ENCODE data around the gene CEP131.
A peak's percentile ranks its signal among the peaks of the same experiment; 100 is the strongest.

The CEP131 gene

GRCh38 chr17:81222906-81223761 lies at the start of gene CEP131:
Gene CEP131 (minus strand): TSS chr17:81222965. CDS start chr17:81220056, 2,909 bp downstream.
- peak; percentile 61 for DNase-seq

GRCh38 chr17:81271226-81271625 lies 48.5 kb upstream of the CEP131 start:
- DNase-seq: no peak

- DNase-seq: no peak
Observed at GRCh38 chr17:81270279-81270678, 47.5 kb upstream of the CEP131 start.

- DNase-seq: no peak
Observed at GRCh38 chr17:81267390-81268067, 44.8 kb upstream of the CEP131 start.

- DNase-seq: no peak
Observed at GRCh38 chr17:81265576-81265975, 42.8 kb upstream of the CEP131 start.

- DNase-seq: no peak
Observed at GRCh38 chr17:81264640-81265039, 41.9 kb upstream of the CEP131 start.

GRCh38 chr17:81263371-81264181 lies 40.8 kb upstream of the CEP131 start:
- no peak for DNase-seq

- no peak for DNase-seq
Observed at GRCh38 chr17:81261582-81262336, 39.0 kb upstream of the CEP131 start.

- no peak for DNase-seq
Observed at GRCh38 chr17:81261096-81261495, 38.3 kb upstream of the CEP131 start.

- no peak for DNase-seq
Observed at GRCh38 chr17:81260641-81261040, 37.9 kb upstream of the CEP131 start.

- no peak for DNase-seq
Observed at GRCh38 chr17:81260171-81260570, 37.4 kb upstream of the CEP131 start.

GRCh38 chr17:81259058-81259605 lies 36.4 kb upstream of the CEP131 start:
- no peak for DNase-seq

GRCh38 chr17:81258292-81258691 lies 35.5 kb upstream of the CEP131 start:
- no peak for DNase-seq

- no peak for DNase-seq
Observed at GRCh38 chr17:81257533-81257932, 34.8 kb upstream of the CEP131 start.

- DNase-seq: no peak
Observed at GRCh38 chr17:81256616-81257015, 33.9 kb upstream of the CEP131 start.

GRCh38 chr17:81254955-81255717 lies 32.4 kb upstream of the CEP131 start:
- peak; percentile 17 for DNase-seq

- DNase-seq: no peak
Observed at GRCh38 chr17:81253358-81254131, 30.8 kb upstream of the CEP131 start.

GRCh38 chr17:81252987-81253329 lies 30.2 kb upstream of the CEP131 start:
- DNase-seq: no peak

- no peak for DNase-seq
Observed at GRCh38 chr17:81252326-81252986, 29.7 kb upstream of the CEP131 start.

- peak; percentile 70 for DNase-seq
Observed at GRCh38 chr17:81251709-81252301, 29.0 kb upstream of the CEP131 start.

Data from NCI-H2029 treated with DMSO at 0.1 percent for 48 hours (cell line).